Right cardiac atrium (tissue), 5 donors: ENCODE results near the gene GPC5. TPM values are rescaled to one million over a fixed set of nuclear protein-coding genes. Genes with fewer than 3 reads are reported as not detected.

Experiments
- ATAC-seq, 2 donors: fragments of 200-7000 bp; cut with Tn5 transposase; one replicate each; pipeline versions ENCODE4 v1.8.0 to v1.9.1; 2020; ENCODE audit warnings: moderate library complexity in 2 of 2, mild to moderate bottlenecking in 1 of 2
- DNase-seq, 3 donors: peaks; one replicate each; pipeline ENCODE4 v3.0.0-alpha.2; 2020
- H3K27ac ChIP-seq: one replicate; pipeline ENCODE4 v1.5.1; 2013; ENCODE audit warnings: mild to moderate bottlenecking, low read length, control low read depth, moderate library complexity
- H3K27me3 ChIP-seq: one replicate; pipeline ENCODE4 v1.6.1; 2013; ENCODE audit not compliant: control insufficient read depth, insufficient read depth
- H3K4me1 ChIP-seq: one replicate; pipeline ENCODE4 v1.6.1; 2013; ENCODE audit warnings: low read length; ENCODE audit not compliant: control insufficient read depth, insufficient read depth
- H3K4me3 ChIP-seq: one replicate; pipeline ENCODE4 v1.5.1; 2013; ENCODE audit warnings: low read length, control low read depth
- H3K9me3 ChIP-seq: one replicate; pipeline ENCODE4 v1.6.1; 2013; ENCODE audit warnings: low read length; ENCODE audit not compliant: control insufficient read depth
- WGBS: extraction: QIAGEN DNeasy Blood & Tissue Kit; methylation state at CpG from one replicate; pipeline ENCODE4 v1.1.7; 2013; 5-methylcytosine and 5-hydroxymethylcytosine counted together
- intact Hi-C, 4 donors: fragments of 100-400 bp; cut with DNase I; formaldehyde crosslinking; loops; one replicate each; pipeline versions ENCODE4 v1.11.0 to v1.14.0; 2022 to 2023
- polyA plus RNA-seq: library from polyadenylated mRNA; stranded (reverse); fragments of 200-250 nt; gene quantifications from one replicate; pipeline ENCODE4 v1.2.3, GENCODE V29; 2013
- total RNA-seq, 4 donors: library from RNA; stranded (reverse); fragmentation: NEBNext Ultra II Directional; extraction: Animal tissue kit (Norgen Biotek cat#: 25700); gene quantifications; one replicate each; pipeline ENCODE4 v1.2.1, GENCODE V29; 2021
- donor health status: healthy with polysubstance abuse.
- donor health status: DM: no; HTN: yes; CAD: no.
- donor health status: DM: no; HTN: no; CAD: no.
- donor health status: DM: no; HTN: yes; CAD: no; lungs with severe emphysema.
- donor health status: DM: yes; HTN: yes; CAD: no.

The GPC5 gene
- total and polyA plus RNA-seq, 5 donors = 0.99 to 4.3 (median 2.6) TPM

DNA sequence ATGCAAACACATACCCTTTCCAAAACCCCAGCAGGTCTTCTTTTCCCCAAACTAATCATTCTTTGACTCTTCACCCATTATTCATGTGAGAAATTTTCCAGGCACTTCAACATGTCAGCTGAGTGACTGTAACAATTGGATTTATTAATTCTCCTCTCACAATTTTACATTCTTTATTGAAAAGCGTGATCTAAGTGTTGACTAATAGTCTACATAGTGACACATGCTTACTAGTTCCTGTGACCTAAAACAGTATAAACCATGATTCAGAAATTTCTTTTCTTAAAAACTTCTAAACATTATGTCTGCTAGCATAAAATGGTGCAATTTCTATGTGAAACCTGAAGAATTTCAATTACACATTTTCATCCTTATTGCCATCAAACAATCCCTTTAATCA lies 532.3 kb downstream of the GPC5 start:
- H3K27ac ChIP-seq = no peak overlapping the region
- 69% methylated on average over 1 of the region's 1 CpG for WGBS
- H3K9me3 ChIP-seq = no peaks in the 10 kb centered on the region
- H3K4me3 ChIP-seq = no peak overlapping the region
- no peak for ATAC-seq
- peaks cover 2% of the 10 kb centered on the region for H3K4me1 ChIP-seq
- H3K27me3 ChIP-seq = no peaks in the 10 kb centered on the region
- intact Hi-C loops = no loop called here
- DNase-seq = no peak

DNA sequence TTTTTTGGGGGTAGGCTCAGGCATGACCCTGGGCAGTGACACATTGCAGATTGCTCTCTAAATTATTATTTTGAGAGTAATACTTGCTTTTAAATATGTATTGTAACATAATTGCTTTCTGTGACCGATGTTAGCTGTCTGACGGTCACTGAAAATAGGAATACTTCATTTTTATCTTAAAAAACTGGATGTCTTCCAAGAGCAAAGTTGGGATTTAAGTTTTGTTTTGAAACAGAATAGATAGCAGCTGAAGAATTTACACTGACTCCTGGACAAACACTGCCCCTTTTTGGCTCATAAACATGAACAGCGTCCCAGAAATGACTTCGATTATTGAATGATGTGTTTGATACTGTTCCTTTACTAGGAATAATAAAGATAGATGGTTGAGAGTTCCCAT lies 535.9 kb downstream of the GPC5 start:
- no peak for DNase-seq
- 10% methylated on average over 4 of the region's 4 CpGs for WGBS
- Histone ChIP-seq H3K9me3 (no peaks in the 10 kb centered on the region), H3K27me3 (no peaks in the 10 kb centered on the region), H3K4me1 (peaks cover 2% of the 10 kb centered on the region), H3K4me3 (no peak overlapping the region), H3K27ac (no peak overlapping the region)
- intact Hi-C loops = no loop called here
- no peak for ATAC-seq

DNA sequence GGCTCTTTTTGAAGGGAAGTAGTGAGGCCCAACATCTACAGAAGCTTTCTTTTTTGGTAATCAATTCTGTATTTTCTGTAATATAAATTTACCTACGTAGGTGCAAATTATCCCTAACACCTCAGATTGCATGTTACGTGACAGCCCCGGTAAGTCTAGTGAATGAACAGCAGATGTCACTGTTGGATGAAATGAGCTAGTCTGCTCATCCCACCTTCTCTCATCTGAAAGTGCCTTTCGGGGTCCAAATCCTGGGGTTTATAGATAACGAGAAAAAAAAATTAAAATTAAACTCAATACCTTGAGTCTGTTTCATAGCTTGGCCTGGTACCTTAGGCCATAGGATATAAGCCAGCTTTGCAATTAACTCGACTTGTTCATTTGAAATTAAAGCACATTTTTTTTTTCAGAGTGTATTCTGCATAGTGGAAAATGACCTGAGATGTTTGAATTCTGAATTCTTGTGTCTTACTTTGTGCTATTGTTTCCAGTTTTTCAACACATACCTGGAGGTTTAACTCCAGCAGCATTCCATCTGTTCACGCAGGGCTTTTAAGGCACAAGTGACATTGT lies 548.2 kb downstream of the GPC5 start:
- Histone ChIP-seq H3K27ac (no peak overlapping the region), H3K9me3 (no peaks in the 10 kb centered on the region), H3K4me3 (no peak overlapping the region), H3K4me1 (no peaks in the 10 kb centered on the region), H3K27me3 (no peaks in the 10 kb centered on the region)
- 29% methylated on average over 7 of the region's 7 CpGs for WGBS
- ATAC-seq (no peak), DNase-seq (no peak)
- intact Hi-C loops = no loop called here

DNA sequence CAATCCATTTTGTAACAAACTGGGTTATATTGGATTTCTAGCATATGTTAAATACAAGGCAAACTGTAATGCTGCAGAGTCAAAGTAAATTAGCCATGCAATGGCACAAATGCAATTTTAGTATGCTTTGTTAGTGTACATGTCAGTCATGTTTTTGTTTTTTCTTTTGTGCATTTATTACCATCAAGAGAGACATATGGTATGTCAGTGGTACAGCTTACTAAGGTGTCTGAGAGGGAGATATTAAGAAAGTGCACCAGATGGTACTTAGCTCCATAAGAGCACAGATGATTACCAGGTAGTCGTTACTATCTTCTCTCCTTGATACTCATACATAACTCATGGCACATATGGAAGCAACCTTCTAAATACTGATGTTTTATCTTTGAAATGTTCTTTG lies 550.3 kb downstream of the GPC5 start:
- DNase-seq (no peak), ATAC-seq (no peak)
- no peaks in the 10 kb centered on the region for H3K9me3 ChIP-seq
- intact Hi-C loops = no loop called here
- H3K4me3 ChIP-seq = no peak overlapping the region
- WGBS = 67% methylated on average over 1 of the region's 1 CpG
- H3K27me3 ChIP-seq = no peaks in the 10 kb centered on the region
- H3K27ac ChIP-seq = no peak overlapping the region
- no peaks in the 10 kb centered on the region for H3K4me1 ChIP-seq

DNA sequence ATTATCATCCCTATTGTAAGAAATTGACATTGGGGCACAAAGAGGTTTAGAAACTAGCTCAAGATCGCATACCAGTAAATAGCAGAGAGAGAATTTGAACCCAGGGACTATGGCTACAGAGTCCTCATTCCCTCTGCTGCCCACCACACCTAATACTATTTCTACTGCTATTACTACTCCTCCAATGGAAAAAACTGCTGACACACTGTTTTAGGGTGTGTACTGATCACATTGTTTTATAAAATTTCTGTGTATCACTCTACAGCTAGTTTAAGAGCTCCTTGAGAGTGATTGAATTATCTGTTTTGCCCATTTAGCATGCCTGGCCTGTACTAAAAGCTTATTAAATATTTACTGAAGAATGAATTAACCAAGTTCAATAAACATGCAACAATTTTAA lies 552.4 kb downstream of the GPC5 start:
- intact Hi-C loops = no loop called here
- no peaks in the 10 kb centered on the region for H3K27me3 ChIP-seq
- no peaks in the 10 kb centered on the region for H3K4me1 ChIP-seq
- no peaks in the 10 kb centered on the region for H3K9me3 ChIP-seq
- ATAC-seq = no peak
- H3K4me3 ChIP-seq = no peak overlapping the region
- no peak overlapping the region for H3K27ac ChIP-seq
- 80% methylated on average over 1 of the region's 1 CpG for WGBS
- DNase-seq = no peak

DNA sequence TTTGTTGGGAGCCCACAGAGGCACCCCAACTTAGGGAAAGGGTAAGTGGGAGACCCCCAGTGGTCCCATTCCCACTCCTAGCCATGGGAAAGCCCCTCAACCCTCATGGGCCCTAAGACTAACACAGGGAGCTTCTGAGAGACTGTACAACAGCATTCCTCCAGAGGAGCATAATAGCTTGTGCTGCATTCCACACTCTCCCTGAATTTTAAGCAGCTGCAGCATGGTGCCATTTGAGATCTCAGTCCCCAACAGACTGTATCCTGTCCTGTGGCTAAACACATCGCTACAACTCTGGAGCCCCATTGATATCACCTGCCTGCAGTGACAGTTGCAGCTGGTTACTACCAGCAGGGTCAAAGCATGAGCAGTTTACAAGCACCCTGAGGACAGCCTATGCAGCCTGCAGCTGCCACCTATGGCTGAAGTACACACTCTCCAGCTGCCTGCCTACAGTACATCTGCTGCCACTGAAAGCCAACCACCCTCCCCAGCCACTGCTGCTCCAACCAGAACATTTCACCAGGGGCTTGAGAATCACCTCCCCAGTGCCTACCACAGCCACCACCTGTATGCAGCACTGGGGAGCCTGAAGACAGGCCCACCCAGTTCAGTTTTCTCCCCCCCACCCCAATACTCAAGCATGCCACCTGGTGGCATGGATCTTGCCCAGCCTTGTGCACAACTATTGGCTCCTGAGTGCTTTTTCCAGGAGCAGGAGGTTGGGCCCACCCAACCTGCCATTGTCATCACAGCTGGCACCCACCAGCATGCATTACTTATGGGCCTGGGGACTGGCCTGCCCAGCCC lies 557.3 kb downstream of the GPC5 start:
- ATAC-seq = no peak
- Histone ChIP-seq H3K4me1 (no peaks in the 10 kb centered on the region), H3K9me3 (no peaks in the 10 kb centered on the region), H3K4me3 (no peak overlapping the region), H3K27me3 (no peaks in the 10 kb centered on the region), H3K27ac (no peak overlapping the region)
- 90% methylated on average over 1 of the region's 1 CpG for WGBS
- DNase-seq = no peak
- intact Hi-C loops = no loop called here

DNA sequence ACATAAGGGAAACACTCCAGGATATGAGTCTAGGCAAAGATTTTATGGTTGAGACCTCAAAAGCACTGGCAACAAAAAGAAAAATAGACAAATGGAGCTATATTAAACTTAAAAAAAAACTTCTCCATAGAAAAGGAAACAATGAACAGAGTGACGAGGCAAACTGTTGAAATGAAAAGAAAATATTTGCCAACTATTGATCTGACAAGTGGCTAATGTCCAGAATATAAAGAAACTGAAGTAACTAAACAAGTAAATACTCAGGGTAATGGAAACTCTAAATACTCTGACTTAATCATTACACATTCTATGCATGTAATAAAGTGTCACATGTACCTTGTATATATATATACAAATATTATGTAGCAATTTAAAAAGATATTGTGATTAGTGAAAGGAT lies 562.5 kb downstream of the GPC5 start:
- intact Hi-C loops = no loop called here

DNA sequence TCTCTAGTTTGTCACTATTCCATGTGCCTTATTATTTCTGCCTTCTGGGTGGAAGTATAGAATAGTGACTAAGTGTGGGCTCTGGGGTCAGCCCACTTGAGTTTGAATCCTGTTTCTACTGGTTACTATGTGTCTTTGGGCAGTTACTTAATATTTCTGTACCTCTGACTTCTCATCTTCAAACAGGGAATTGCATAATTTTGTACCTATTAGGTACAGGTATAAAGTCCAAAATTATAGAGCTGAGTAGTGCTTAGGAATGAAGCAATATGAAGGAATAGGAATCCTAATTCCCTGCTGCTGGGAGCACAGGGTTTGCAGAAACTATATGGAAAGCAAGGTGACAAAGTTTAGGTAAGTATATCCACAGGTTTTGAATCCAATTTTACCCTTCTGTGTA lies 564.5 kb downstream of the GPC5 start:
- Histone ChIP-seq H3K9me3 (no peaks in the 10 kb centered on the region), H3K27me3 (no peaks in the 10 kb centered on the region), H3K4me3 (no peak overlapping the region), H3K27ac (no peak overlapping the region), H3K4me1 (no peaks in the 10 kb centered on the region)
- no peak for ATAC-seq
- intact Hi-C loops = no loop called here
- DNase-seq = no peak

More for the DNA sequence above, 562.5 kb downstream of the GPC5 start:
- Histone ChIP-seq H3K27ac (no peak overlapping the region), H3K4me3 (no peak overlapping the region), H3K4me1 (no peaks in the 10 kb centered on the region), H3K27me3 (no peaks in the 10 kb centered on the region), H3K9me3 (no peaks in the 10 kb centered on the region)
- WGBS = 35% methylated on average over 1 of the region's 1 CpG
- no peak for DNase-seq
- no peak for ATAC-seq

DNA sequence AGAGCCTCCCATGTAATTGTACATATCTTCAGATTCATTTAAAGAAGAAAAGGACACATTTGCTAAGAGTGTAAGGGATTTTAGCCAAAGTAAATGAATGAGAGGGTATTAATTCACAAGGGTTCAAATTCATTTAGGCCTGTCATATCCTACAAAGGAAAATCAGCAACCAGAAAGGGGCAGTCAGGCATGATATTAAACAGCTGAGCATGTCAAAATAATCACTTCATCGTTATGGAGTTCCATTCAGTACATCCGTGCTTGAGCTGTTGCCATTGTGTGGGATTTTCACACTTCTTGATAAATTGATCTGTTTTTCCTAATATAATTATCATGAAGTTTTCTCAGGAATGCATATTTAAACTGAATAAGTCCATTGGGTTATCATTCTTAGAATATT lies 567.1 kb downstream of the GPC5 start:
- DNase-seq (no peak), ATAC-seq (no peak)
- intact Hi-C loops = no loop called here
- WGBS = 56% methylated on average over 2 of the region's 2 CpGs
- H3K4me1 ChIP-seq = no peaks in the 10 kb centered on the region
- H3K27me3 ChIP-seq = no peaks in the 10 kb centered on the region
- no peak overlapping the region for H3K4me3 ChIP-seq
- H3K27ac ChIP-seq = no peak overlapping the region
- no peaks in the 10 kb centered on the region for H3K9me3 ChIP-seq

DNA sequence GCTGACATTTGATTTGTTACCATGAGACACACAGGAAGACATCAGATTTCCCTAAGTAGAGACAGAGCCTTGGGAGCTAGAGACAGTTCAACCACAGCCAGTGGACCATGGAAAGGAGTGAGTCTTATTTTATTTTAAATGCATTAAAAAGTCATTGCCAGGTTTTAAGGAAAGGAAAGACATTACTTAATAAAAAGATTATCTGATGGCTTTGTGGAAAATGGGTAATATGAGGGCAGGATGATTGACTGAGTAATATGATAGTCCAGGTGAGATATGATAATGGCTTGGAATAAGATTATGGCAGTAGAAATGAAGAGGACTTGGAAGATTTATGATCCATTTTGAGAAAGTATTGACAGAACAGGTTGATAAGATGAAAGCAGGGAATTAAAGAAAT lies 580.1 kb downstream of the GPC5 start:
- no peaks in the 10 kb centered on the region for H3K27me3 ChIP-seq
- H3K4me3 ChIP-seq = no peak overlapping the region
- no peaks in the 10 kb centered on the region for H3K4me1 ChIP-seq
- DNase-seq = no peak
- intact Hi-C loops = no loop called here
- no peak for ATAC-seq
- no peaks in the 10 kb centered on the region for H3K9me3 ChIP-seq
- H3K27ac ChIP-seq = no peak overlapping the region

DNA sequence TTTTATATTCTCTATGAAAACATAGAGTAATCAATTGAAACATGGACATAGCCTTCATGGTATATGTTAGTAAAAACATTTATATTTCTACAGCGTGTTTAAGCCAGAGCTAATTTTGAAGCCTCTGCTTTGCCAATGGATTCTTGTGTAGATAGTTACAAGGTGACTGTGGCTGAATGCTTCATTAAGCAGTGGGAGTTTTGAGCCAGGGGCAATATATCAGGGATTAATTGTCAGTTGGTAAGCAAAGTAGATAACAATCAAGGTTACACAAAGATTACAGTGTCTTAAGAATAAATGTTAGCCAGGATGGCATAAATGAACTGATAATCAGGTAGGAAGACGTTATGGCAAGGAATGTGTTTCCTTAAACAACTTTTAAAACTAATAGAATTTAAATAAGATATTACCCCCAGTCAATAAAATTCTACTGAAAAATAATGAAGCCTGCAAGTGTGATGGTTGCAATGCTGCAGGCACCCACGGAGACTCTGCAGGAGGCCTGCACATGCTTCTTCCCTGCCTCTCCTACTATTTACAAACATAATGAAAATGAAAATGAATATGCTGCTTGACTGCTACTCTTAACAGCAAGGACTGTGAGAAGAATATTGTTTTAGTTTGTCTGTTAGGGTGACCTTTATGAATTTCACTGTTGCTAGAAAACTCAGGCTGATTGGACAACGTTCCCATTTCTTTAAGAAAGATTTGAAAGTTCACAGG lies 588.5 kb downstream of the GPC5 start:
- Histone ChIP-seq H3K27me3 (no peaks in the 10 kb centered on the region), H3K27ac (no peak overlapping the region), H3K4me3 (no peak overlapping the region), H3K9me3 (no peaks in the 10 kb centered on the region), H3K4me1 (no peaks in the 10 kb centered on the region)
- WGBS = 70% methylated on average over 4 of the region's 4 CpGs
- intact Hi-C loops = no loop called here
- DNase-seq (no peak), ATAC-seq (no peak)
